H1 (cell line): Measurements from ENCODE around the gene SPATS2L. TPM values are rescaled to one million over a fixed set of nuclear protein-coding genes. Genes with fewer than 3 reads are reported as not detected.

ENCODE experiments used
- CTCF ChIA-PET: fragments of 300-600 bp; sonication (Branson Sonifier 250); formaldehyde crosslinking; loops from one replicate; lab custom pipeline; 2021; ENCODE audit not compliant: partially characterized antibody; lab: Charles Lee
- POLR2A ChIA-PET: fragments of 300-600 bp; sonication (Branson Sonifier 250); formaldehyde crosslinking; loops from one replicate; lab custom pipeline; 2021; ENCODE audit warnings: inconsistent platforms; ENCODE audit not compliant: partially characterized antibody; lab: Charles Lee
- DNase-seq, 2 experiments: peaks; one replicate each; pipeline versions ENCODE4 v3.0.0 to v3.0.0-alpha.2; 2010 to 2022; ENCODE audit warnings: low spot score in 2 of 2, low read depth in 1 of 2, mixed read lengths in 1 of 2
- FAIRE-seq: peaks from 2 replicates; lab custom pipeline; 2011; peaks lifted over from hg19 to GRCh38; lab: Jason Lieb, UNC
- H2AFZ ChIP-seq: 2 replicates; pipeline ENCODE4 v1.8.1; 2012; ENCODE audit warnings: low read length, inconsistent platforms
- H2AK5ac ChIP-seq: 2 replicates; pipeline ENCODE4 v1.6.1; 2013; ENCODE audit warnings: low read depth, low read length
- H2BK120ac ChIP-seq: replicated peaks from 2 replicates; pipeline ENCODE3; 2013; ENCODE audit warnings: low read depth, low read length, inconsistent platforms
- H2BK12ac ChIP-seq: 2 replicates; pipeline ENCODE4 v1.6.1; 2013; ENCODE audit warnings: low read depth, low read length
- H2BK15ac ChIP-seq: 2 replicates; pipeline ENCODE4 v1.6.1; 2013; ENCODE audit warnings: low read length
- H2BK20ac ChIP-seq: 2 replicates; pipeline ENCODE4 v1.6.1; 2013; ENCODE audit warnings: low read length
- H2BK5ac ChIP-seq: 2 replicates; pipeline ENCODE4 v1.6.1; 2013; ENCODE audit warnings: low read depth, low read length
- H3K14ac ChIP-seq: 2 replicates; pipeline ENCODE4 v1.6.1; 2013; ENCODE audit warnings: inconsistent platforms; ENCODE audit not compliant: insufficient read length
- H3K18ac ChIP-seq: 2 replicates; pipeline ENCODE4 v1.6.1; 2013; ENCODE audit warnings: low read length; ENCODE audit errors: extremely low read depth
- H3K23ac ChIP-seq: 2 replicates; pipeline ENCODE4 v1.6.1; 2013; ENCODE audit warnings: inconsistent platforms; ENCODE audit not compliant: insufficient read length
- H3K23me2 ChIP-seq: 2 replicates; pipeline ENCODE4 v1.6.1; 2013; ENCODE audit warnings: low read depth, low read length
- H3K27ac ChIP-seq: 2 replicates; pipeline ENCODE4 v1.6.1; 2011; ENCODE audit warnings: low read depth, low read length, inconsistent platforms
- H3K27me3 ChIP-seq, 4 experiments: replicated peaks in 1 of 4; 1 replicate in 1 of 4; 2 replicates in 3 of 4; pipeline versions ENCODE4 v1.6.1 to v1.8.1; 2011 to 2013; ENCODE audit warnings: low read length in 3 of 4, mild to moderate bottlenecking in 3 of 4, inconsistent platforms in 2 of 4, mixed read lengths in 2 of 4, moderate library complexity in 1 of 4; ENCODE audit not compliant: control insufficient read depth in 3 of 4, insufficient read depth in 3 of 4; ENCODE audit errors: extremely low read depth in 1 of 4
- H3K36me3 ChIP-seq, 4 experiments: 2 replicates each; pipeline versions ENCODE4 v1.6.1 to v1.8.1; 2011 to 2013; ENCODE audit warnings: mild to moderate bottlenecking in 4 of 4, low read length in 3 of 4, moderate library complexity in 2 of 4, control low read depth in 1 of 4, inconsistent platforms in 1 of 4; ENCODE audit not compliant: insufficient read depth in 4 of 4, control insufficient read depth in 2 of 4
- H3K4ac ChIP-seq: replicated peaks from 2 replicates; pipeline ENCODE3; 2013; ENCODE audit warnings: low read length, low read depth, mixed read lengths, inconsistent platforms; ENCODE audit not compliant: insufficient read length
- H3K4me1 ChIP-seq, 4 experiments: replicated peaks in 1 of 4; 1 replicate in 1 of 4; 2 replicates in 3 of 4; pipeline versions ENCODE4 v1.6.1 to v1.8.1; 2011 to 2013; ENCODE audit warnings: low read length in 3 of 4, inconsistent platforms in 2 of 4, mixed read lengths in 1 of 4; ENCODE audit not compliant: insufficient read depth in 4 of 4, control insufficient read depth in 3 of 4
- H3K4me2 ChIP-seq, 2 experiments: 2 replicates each; pipeline versions ENCODE4 v1.6.1 to v1.8.1; 2011 to 2013; ENCODE audit warnings: low read depth in 2 of 2, low read length in 2 of 2, control low read depth in 1 of 2, inconsistent platforms in 1 of 2, mild to moderate bottlenecking in 1 of 2; ENCODE audit not compliant: insufficient read depth in 1 of 2
- H3K4me3 ChIP-seq, 4 experiments: fragments of 200-600, 300-600 bp in 1 of 4; sonication (generic), shearing (Covaris generic), sonication (Bioruptor Twin) in 1 of 4; 2 replicates each; pipeline versions ENCODE4 v1.5.1 to v1.8.1; 2011 to 2016; ENCODE audit warnings: low read length in 4 of 4, low read depth in 3 of 4, control low read depth in 2 of 4, inconsistent platforms in 2 of 4, mild to moderate bottlenecking in 2 of 4, mixed read lengths in 1 of 4, moderate library complexity in 1 of 4; ENCODE audit not compliant: insufficient read depth in 2 of 4; ENCODE audit errors: extremely low read depth in 1 of 4
- H3K56ac ChIP-seq: replicated peaks from 2 replicates; pipeline ENCODE3; 2013; ENCODE audit warnings: low read depth, mild to moderate bottlenecking, mixed read lengths, low read length, inconsistent platforms; ENCODE audit not compliant: insufficient read length
- H3K79me1 ChIP-seq: 2 replicates; pipeline ENCODE4 v1.6.1; 2013; ENCODE audit warnings: low read depth, low read length, control low read depth
- H3K79me2 ChIP-seq, 2 experiments: 2 replicates each; pipeline versions ENCODE4 v1.6.1 to v1.8.1; 2012 to 2013; ENCODE audit warnings: low read length in 2 of 2, mild to moderate bottlenecking in 2 of 2, inconsistent platforms in 1 of 2; ENCODE audit not compliant: insufficient read depth in 2 of 2, control insufficient read depth in 1 of 2
- H3K9ac ChIP-seq, 4 experiments: replicated peaks in 1 of 4; 1 replicate in 1 of 4; 2 replicates in 3 of 4; pipeline versions ENCODE4 v1.6.1 to v1.8.1; 2011 to 2013; ENCODE audit warnings: low read depth in 3 of 4, low read length in 3 of 4, control low read depth in 2 of 4, mild to moderate bottlenecking in 2 of 4, moderate library complexity in 2 of 4, inconsistent platforms in 1 of 4; ENCODE audit errors: extremely low read depth in 1 of 4
- H3K9me3 ChIP-seq, 2 experiments: 2 replicates each; pipeline versions ENCODE4 v1.6.1 to v1.8.1; 2012 to 2013; ENCODE audit warnings: mild to moderate bottlenecking in 2 of 2, moderate library complexity in 2 of 2, control low read depth in 1 of 2, inconsistent platforms in 1 of 2, low read depth in 1 of 2, low read length in 1 of 2, mixed read lengths in 1 of 2; ENCODE audit not compliant: insufficient read depth in 2 of 2
- H4K20me1 ChIP-seq, 2 experiments: replicated peaks in 1 of 2; 2 replicates each; pipeline versions ENCODE3 to v1.8.1; 2011 to 2013; ENCODE audit warnings: inconsistent platforms in 2 of 2, low read length in 2 of 2, mild to moderate bottlenecking in 1 of 2; ENCODE audit not compliant: insufficient read depth in 2 of 2, control insufficient read depth in 1 of 2
- H4K5ac ChIP-seq: 2 replicates; pipeline ENCODE4 v1.6.1; 2013; ENCODE audit warnings: low read length, low read depth, mixed read lengths, inconsistent platforms; ENCODE audit not compliant: insufficient read length
- H4K8ac ChIP-seq: 2 replicates; pipeline ENCODE4 v1.8.0; 2013; ENCODE audit warnings: mild to moderate bottlenecking, moderate library complexity, low read length, inconsistent platforms; ENCODE audit not compliant: insufficient read depth; ENCODE audit errors: extremely low read depth
- H4K91ac ChIP-seq: replicated peaks from 2 replicates; pipeline ENCODE3; 2013; ENCODE audit warnings: low read length, mixed read lengths, inconsistent platforms; ENCODE audit not compliant: insufficient read length
- BRCA1 ChIP-seq: IDR thresholded peaks from 2 replicates; pipeline ENCODE4 v1.6.1; 2012; ENCODE audit warnings: low read depth, low read length, improper control_type of control experiment
- CEBPB ChIP-seq: IDR thresholded peaks from 2 replicates; pipeline ENCODE4 v1.6.1; 2012; ENCODE audit warnings: low read depth, low read length
- E2F6 ChIP-seq: IDR thresholded peaks from 2 replicates; pipeline ENCODE4 v1.6.1; 2012; ENCODE audit warnings: inconsistent platforms
- EZH2 ChIP-seq: fragments of 200-600 bp; sonication (generic); IDR thresholded peaks from 2 replicates; pipeline ENCODE4 v1.7.1; 2012; ENCODE audit warnings: low read depth, mild to moderate bottlenecking, moderate library complexity, low read length, inconsistent platforms; ENCODE audit not compliant: severe bottlenecking
- MAX ChIP-seq: IDR thresholded peaks from 2 replicates; pipeline ENCODE4 v1.6.1; 2012; ENCODE audit warnings: inconsistent platforms
- PHF8 ChIP-seq: fragments of 200-600 bp; sonication (generic); conservative IDR thresholded peaks from 2 replicates; pipeline ENCODE4 v1.7.1; 2012; ENCODE audit warnings: low read depth, mild to moderate bottlenecking, inconsistent platforms, low read length, moderate library complexity
- POLR2A ChIP-seq, 2 experiments: IDR thresholded peaks; 1 replicate in 1 of 2; 2 replicates in 1 of 2; pipeline ENCODE4 v1.6.1; 2011; ENCODE audit warnings: low read depth in 2 of 2, low read length in 2 of 2, mild to moderate bottlenecking in 2 of 2; ENCODE audit errors: control extremely low read depth in 1 of 2
- RAD21 ChIP-seq, 2 experiments: IDR thresholded peaks in 1 of 2; conservative IDR thresholded peaks in 1 of 2; 2 replicates each; pipeline ENCODE4 v1.6.1; 2011; ENCODE audit warnings: low read depth in 2 of 2, low read length in 2 of 2, improper control_type of control experiment in 1 of 2, inconsistent platforms in 1 of 2, mild to moderate bottlenecking in 1 of 2, moderate library complexity in 1 of 2
- SP1 ChIP-seq: IDR thresholded peaks from 2 replicates; pipeline ENCODE4 v1.6.1; 2011; ENCODE audit warnings: low read depth, low read length
- SRF ChIP-seq: IDR thresholded peaks from 2 replicates; pipeline ENCODE4 v1.6.1; 2011; ENCODE audit warnings: mild to moderate bottlenecking, low read depth, low read length, moderate library complexity
- WGBS, 2 experiments: shearing (Covaris generic) in 1 of 2; methylation state at CpG; one replicate each; pipeline versions ENCODE4 v1.1.6 to v1.1.7; 2013 to 2015; ENCODE audit warnings: low lambda C conversion rate in 2 of 2, mixed read lengths in 2 of 2, inconsistent platforms in 1 of 2, low coverage in 1 of 2, missing lambda C conversion rate in 1 of 2; ENCODE audit not compliant: insufficient replicate concordance in 2 of 2, insufficient coverage in 1 of 2, insufficient read length in 1 of 2; ENCODE audit errors: extremely low coverage in 1 of 2, missing lambda C conversion rate in 1 of 2; 5-methylcytosine and 5-hydroxymethylcytosine counted together
- polyA plus RNA-seq, 7 experiments: library from polyadenylated mRNA; depleted of rRNA in 3 of 7; stranded (reverse) in 5 of 7; unstranded in 2 of 7; fragments of >200 nt in 5 of 7; fragments of 200-250 nt in 2 of 7; gene quantifications; 1 replicate in 5 of 7; 2 replicates in 1 of 7; 4 replicates in 1 of 7; pipeline versions ENCODE4 v1.2.1 to v1.2.3, GENCODE V29; 2011 to 2013; ENCODE audit warnings: missing spikeins in 2 of 7, mixed read lengths in 2 of 7
- total RNA-seq: library from RNA; stranded (reverse); fragmentation: NEBNext Ultra II Directional; extraction: Animal tissue kit (Norgen Biotek cat#: 25700); gene quantifications from 2 replicates; pipeline ENCODE4 v1.2.1, GENCODE V29; 2021

The SPATS2L gene
- total and polyA plus RNA-seq, 2 of the 8 experiments (the other 6 are each of a cell fraction or from before 2014, with no cell fraction given): 67.3 to 189 TPM

GRCh38 chr2:200317975-200318374, 11.5 kb downstream of the SPATS2L start:
- peak overlapping the region in 1 of 4 experiments; percentile 13; a peak in 1 of 8 replicates for H3K4me3 ChIP-seq
- H2BK5ac ChIP-seq: peak overlapping the region; percentile 27; the same call in 1 of the 2 replicates
- H3K18ac ChIP-seq: peak overlapping the region; percentile 4; the same call in 1 of the 2 replicates
- FAIRE-seq (no peak), DNase-seq (no peak)
- peaks cover 12% of the 10 kb centered on the region; the same call in 1 of the 2 replicates for H3K79me1 ChIP-seq
- H2AFZ ChIP-seq: no peak overlapping the region
- ChIA-PET POLR2A (interaction anchor here (0.8 to 1.3 kb wide), 4 partner anchors 9 to 33 kb away, joined by 3 to 9 read pairs (median 4); no protein-coding TSS in a partner anchor), CTCF (interaction anchor here (1.1 kb wide), 2 partner anchors 93 to 166 kb away, joined by 3 to 5 read pairs; no protein-coding TSS in a partner anchor)
- no peak overlapping the region for H4K91ac ChIP-seq
- H3K56ac ChIP-seq: no peak overlapping the region
- peak overlapping the region; percentile 80 for H4K5ac ChIP-seq
- H2BK15ac ChIP-seq: no peak overlapping the region
- no peak overlapping the region for H4K8ac ChIP-seq
- no peak overlapping the region for H3K9ac ChIP-seq
- peak overlapping the region; percentile 4; the same call in 1 of the 2 replicates for H2BK20ac ChIP-seq
- peaks cover 0 to 2% (median 0%) of the 10 kb centered on the region in 4 experiments; a peak in 1 of 8 replicates for H3K36me3 ChIP-seq
- no peaks in the 10 kb centered on the region for H3K27me3 ChIP-seq
- 44% methylated on average over 3 of the region's 3 CpGs; no CpG with 5 or more reads in 1 of the 2 experiments for WGBS, 2 experiments
- no peak overlapping the region for H2BK120ac ChIP-seq
- peaks cover 43 to 100% of the 10 kb centered on the region in 2 experiments for H3K79me2 ChIP-seq
- no peaks in the 10 kb centered on the region for H3K9me3 ChIP-seq
- TF ChIP-seq SP1 (no peak), PHF8 (no peak), BRCA1 (no peak), MAX (no peak), RAD21 (IDR thresholded peaks at IDR 0.05 in 1 of 2, conservative IDR thresholded peaks at IDR 0.05 in 1 of 2; ENCODE audit: low read depth in 2 of 2, low read length in 2 of 2) (no peak), E2F6 (no peak), CEBPB (no peak), EZH2 (no peak), POLR2A (IDR thresholded peaks at IDR 0.05; ENCODE audit: control extremely low read depth in 1 of 2, low read depth in 2 of 2, low read length in 2 of 2) (no peak), SRF (no peak)
- peaks cover 0 to 5% of the 10 kb centered on the region in 2 experiments for H4K20me1 ChIP-seq
- peak overlapping the region; percentile 3; the same call in 1 of the 2 replicates for H2BK12ac ChIP-seq
- no peak overlapping the region for H2AK5ac ChIP-seq
- H3K4me2 ChIP-seq: peak overlapping the region; percentile 12 to 24; a peak in 2 of 4 replicates
- H3K23ac ChIP-seq: no peak overlapping the region
- peaks cover 3 to 46% (median 38%) of the 10 kb centered on the region in 4 experiments; a peak in 6 of 7 replicates for H3K4me1 ChIP-seq
- H3K23me2 ChIP-seq: no peaks in the 10 kb centered on the region
- H3K14ac ChIP-seq: no peak overlapping the region
- no peak overlapping the region for H3K4ac ChIP-seq
- H3K27ac ChIP-seq: 0 out of 2 replicates have a peak overlapping the region, but pooled peaks have one; percentile 11
